UCSD-AML1 (cell line): Measurements from ENCODE around the gene EDRF1.
"Not testable (repeated sequence)": the region's sequence is repeated elsewhere in the genome, so short reads cannot be mapped to it uniquely, and the experiment has no call there.

Experiments
- DNase-seq: peaks from one replicate; lab custom pipeline; 2025; ENCODE audit not compliant: unreplicated experiment; lab: John Stamatoyannopoulos, UW

EDRF1 gene

GRCh38 chr10:125708971-125709503 lies 10.5 kb upstream of the EDRF1 start:
- DNase-seq: no peak

GRCh38 chr10:125709553-125710474 lies 9.7 kb upstream of the EDRF1 start:
- DNase-seq: no peak

- DNase-seq: no peak
These were observed 8.3 kb upstream of the EDRF1 start for GRCh38 chr10:125711110-125711750.

GRCh38 chr10:125714728-125715127 lies 4.8 kb upstream of the EDRF1 start:
- not testable (repeated sequence) for DNase-seq

GRCh38 chr10:125720002-125720382 lies 483 bp downstream of the EDRF1 start:
- DNase-seq: no peak

GRCh38 chr10:125721035-125721434 lies 1.5 kb downstream of the EDRF1 start:
- DNase-seq: no peak

- DNase-seq: no peak
These were observed 3.3 kb downstream of the EDRF1 start for GRCh38 chr10:125722811-125723210.

GRCh38 chr10:125726914-125727313 lies 7.4 kb downstream of the EDRF1 start:
- no peak for DNase-seq

- no peak for DNase-seq
These were observed 7.9 kb downstream of the EDRF1 start for GRCh38 chr10:125727436-125727835.

- DNase-seq: no peak
These were observed 14.6 kb downstream of the EDRF1 start for GRCh38 chr10:125734148-125734547.

GRCh38 chr10:125734823-125735222 lies 15.3 kb downstream of the EDRF1 start:
- no peak for DNase-seq

GRCh38 chr10:125738206-125738605 lies 18.7 kb downstream of the EDRF1 start:
- DNase-seq: no peak

GRCh38 chr10:125739994-125740679 lies 20.6 kb downstream of the EDRF1 start:
- DNase-seq: no peak

- no peak for DNase-seq
These were observed 23.0 kb downstream of the EDRF1 start for GRCh38 chr10:125742465-125742864.

- no peak for DNase-seq
These were observed 25.4 kb downstream of the EDRF1 start for GRCh38 chr10:125744909-125745308.

- DNase-seq: no peak
These were observed 27.9 kb downstream of the EDRF1 start for GRCh38 chr10:125747417-125747816.

- DNase-seq: no peak
These were observed 36.7 kb downstream of the EDRF1 start for GRCh38 chr10:125756196-125756595.

GRCh38 chr10:125756853-125757487 lies 37.5 kb downstream of the EDRF1 start:
- no peak for DNase-seq

- no peak for DNase-seq
These were observed 38.2 kb downstream of the EDRF1 start for GRCh38 chr10:125757742-125758141.

- DNase-seq: no peak
These were observed 42.5 kb downstream of the EDRF1 start for GRCh38 chr10:125761961-125762360.
